Activated naive CD4-positive, alpha-beta T cell treated with anti-CD3 and anti-CD28 coated beads for 36 hours (primary cell): ENCODE data around the gene CEP152. TPM values are rescaled to one million over a fixed set of nuclear protein-coding genes. Genes with fewer than 3 reads are reported as not detected.
"Not testable (repeated sequence)": the region's sequence is repeated elsewhere in the genome, so short reads cannot be mapped to it uniquely, and the experiment has no call there.

Experiments
- CTCF ChIA-PET: fragments of 350-600 bp; sonication (Branson Sonifier 250); formaldehyde crosslinking; loops from one replicate; lab custom pipeline; 2021; ENCODE audit warnings: antibody characterized with exemption; lab: Charles Lee
- DNase-seq: peaks from one replicate; pipeline ENCODE4 v3.0.0-alpha.2; 2020
- H3K27ac Mint-ChIP-seq: one replicate; pipeline ENCODE4 v1.8.0; 2021; ENCODE audit warnings: mild to moderate bottlenecking, mixed read lengths
- H3K27me3 Mint-ChIP-seq: one replicate; pipeline ENCODE4 v1.8.0; 2021; ENCODE audit warnings: low read depth, mixed read lengths
- H3K36me3 Mint-ChIP-seq: one replicate; pipeline ENCODE4 v1.8.0; 2021; ENCODE audit warnings: low read depth, mixed read lengths
- H3K4me1 Mint-ChIP-seq: one replicate; pipeline ENCODE4 v1.8.0; 2021; ENCODE audit warnings: low read depth, mixed read lengths
- H3K4me3 Mint-ChIP-seq: one replicate; pipeline ENCODE4 v1.8.0; 2021; ENCODE audit warnings: mild to moderate bottlenecking, moderate library complexity, mixed read lengths
- H3K9me3 Mint-ChIP-seq: one replicate; pipeline ENCODE4 v1.8.0; 2021; ENCODE audit warnings: mixed read lengths
- intact Hi-C: fragments of 100-400 bp; cut with micrococcal nuclease; formaldehyde crosslinking; loops from one replicate; pipeline ENCODE4 v1.15.1; 2023
- total RNA-seq, 2 experiments: library from RNA; stranded (reverse); gene quantifications; one replicate each; pipeline ENCODE4 v1.2.3, GENCODE V29; 2021

The CEP152 gene, protein sequence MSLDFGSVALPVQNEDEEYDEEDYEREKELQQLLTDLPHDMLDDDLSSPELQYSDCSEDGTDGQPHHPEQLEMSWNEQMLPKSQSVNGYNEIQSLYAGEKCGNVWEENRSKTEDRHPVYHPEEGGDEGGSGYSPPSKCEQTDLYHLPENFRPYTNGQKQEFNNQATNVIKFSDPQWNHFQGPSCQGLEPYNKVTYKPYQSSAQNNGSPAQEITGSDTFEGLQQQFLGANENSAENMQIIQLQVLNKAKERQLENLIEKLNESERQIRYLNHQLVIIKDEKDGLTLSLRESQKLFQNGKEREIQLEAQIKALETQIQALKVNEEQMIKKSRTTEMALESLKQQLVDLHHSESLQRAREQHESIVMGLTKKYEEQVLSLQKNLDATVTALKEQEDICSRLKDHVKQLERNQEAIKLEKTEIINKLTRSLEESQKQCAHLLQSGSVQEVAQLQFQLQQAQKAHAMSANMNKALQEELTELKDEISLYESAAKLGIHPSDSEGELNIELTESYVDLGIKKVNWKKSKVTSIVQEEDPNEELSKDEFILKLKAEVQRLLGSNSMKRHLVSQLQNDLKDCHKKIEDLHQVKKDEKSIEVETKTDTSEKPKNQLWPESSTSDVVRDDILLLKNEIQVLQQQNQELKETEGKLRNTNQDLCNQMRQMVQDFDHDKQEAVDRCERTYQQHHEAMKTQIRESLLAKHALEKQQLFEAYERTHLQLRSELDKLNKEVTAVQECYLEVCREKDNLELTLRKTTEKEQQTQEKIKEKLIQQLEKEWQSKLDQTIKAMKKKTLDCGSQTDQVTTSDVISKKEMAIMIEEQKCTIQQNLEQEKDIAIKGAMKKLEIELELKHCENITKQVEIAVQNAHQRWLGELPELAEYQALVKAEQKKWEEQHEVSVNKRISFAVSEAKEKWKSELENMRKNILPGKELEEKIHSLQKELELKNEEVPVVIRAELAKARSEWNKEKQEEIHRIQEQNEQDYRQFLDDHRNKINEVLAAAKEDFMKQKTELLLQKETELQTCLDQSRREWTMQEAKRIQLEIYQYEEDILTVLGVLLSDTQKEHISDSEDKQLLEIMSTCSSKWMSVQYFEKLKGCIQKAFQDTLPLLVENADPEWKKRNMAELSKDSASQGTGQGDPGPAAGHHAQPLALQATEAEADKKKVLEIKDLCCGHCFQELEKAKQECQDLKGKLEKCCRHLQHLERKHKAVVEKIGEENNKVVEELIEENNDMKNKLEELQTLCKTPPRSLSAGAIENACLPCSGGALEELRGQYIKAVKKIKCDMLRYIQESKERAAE (N-terminal part only)
- 10 to 100 TPM; 55.1 to 62.0 TPM for total RNA-seq

DNA sequence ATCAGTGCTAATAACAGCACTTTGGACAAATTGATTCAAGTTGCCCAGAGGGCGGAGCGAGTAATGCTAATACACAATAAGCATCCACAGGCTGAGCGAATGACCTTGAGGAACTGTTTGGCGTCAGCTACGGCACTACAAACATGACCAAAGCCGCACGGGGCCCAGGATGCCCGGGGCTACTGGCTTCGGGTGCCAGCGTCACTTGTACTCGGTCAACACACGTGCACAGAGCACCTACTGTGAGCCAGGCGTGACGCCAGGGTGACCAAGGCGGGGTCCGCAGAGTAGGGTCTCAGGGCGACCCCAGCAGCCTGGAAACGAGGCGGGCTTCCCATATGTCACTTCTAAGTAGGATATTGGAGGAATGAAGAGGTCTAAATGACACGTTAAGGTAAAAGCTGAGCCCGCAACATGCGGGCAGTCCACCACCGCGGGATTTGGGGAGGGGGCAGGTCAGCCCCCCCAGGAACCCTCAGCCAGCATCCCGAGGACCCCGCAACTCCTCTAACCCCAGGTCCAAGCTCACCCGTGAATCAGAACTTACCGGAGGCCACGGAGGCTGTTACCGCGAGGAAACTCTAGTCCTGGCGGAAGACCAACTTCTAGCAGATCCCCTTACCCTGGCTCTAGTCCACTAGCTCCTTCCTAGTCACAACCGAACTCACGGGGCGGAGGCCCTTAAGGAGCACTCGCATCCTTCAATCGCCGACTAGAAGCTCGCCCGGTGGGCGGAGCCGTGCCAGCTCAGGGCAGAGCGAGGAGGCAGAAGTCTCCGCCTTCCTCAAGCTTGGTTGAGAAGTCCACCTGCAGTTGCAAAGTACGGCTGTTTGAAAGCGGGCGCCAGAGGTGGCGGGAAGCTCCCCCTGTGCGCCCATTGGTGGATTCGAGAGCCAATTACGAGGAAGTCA, at the start of gene CEP152:
CEP152 (minus strand) TSS at position 656 of the 911 bp plus-strand sequence. CDS start 5,420 bp downstream, outside the sequence.
- H3K9me3 Mint-ChIP-seq: no peaks in the 10 kb centered on the region
- peak; percentile 99 for DNase-seq
- H3K27me3 Mint-ChIP-seq: no peaks in the 10 kb centered on the region

DNA sequence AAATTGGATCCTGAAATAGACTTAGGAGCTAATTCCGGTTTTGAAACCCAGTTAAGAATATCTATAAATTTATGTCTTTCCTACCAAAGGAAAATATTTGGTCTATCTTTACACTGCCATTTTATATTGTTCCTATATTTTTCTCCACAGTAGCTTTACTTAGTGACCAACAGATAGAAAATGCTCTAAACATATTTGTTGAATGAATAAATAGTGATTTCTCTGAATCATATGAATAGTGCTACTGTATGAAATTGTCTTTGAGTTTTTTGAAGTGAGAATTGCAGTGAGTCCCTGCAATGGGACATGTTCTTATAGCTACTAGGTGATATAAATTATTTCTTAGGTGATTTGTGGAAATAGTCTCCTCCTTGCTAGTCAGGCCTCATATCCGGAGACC, 48.6 kb upstream of the CEP152 start:
- CTCF ChIA-PET: interaction anchor here (0.6 to 4.3 kb wide), 6 partner anchors 105 to 1457 kb away, joined by 3 to 31 read pairs (median 4); partner anchors contain the start of gene FGF7
- intact Hi-C loops: loop anchor here (5.0 kb wide), 1 partner anchor 502 kb away; no protein-coding TSS in a partner anchor
- Mint-ChIP-seq H3K27me3 (peaks cover 2% of the 10 kb centered on the region), H3K27ac (no peak overlapping the region), H3K4me3 (no peak overlapping the region), H3K9me3 (no peaks in the 10 kb centered on the region), H3K4me1 (peaks cover 9% of the 10 kb centered on the region), H3K36me3 (no peaks in the 10 kb centered on the region)
- DNase-seq: no peak

More for the DNA sequence above, at the start of gene CEP152:
- peaks cover 35% of the 10 kb centered on the region for H3K4me1 Mint-ChIP-seq
- peak within 1 kb of the TSS; percentile 97 for H3K4me3 Mint-ChIP-seq
- CTCF ChIA-PET: interaction anchor here (0.9 to 1.1 kb wide), 2 partner anchors 9 to 10 kb away, joined by 4 read pairs; no protein-coding TSS in a partner anchor
- intact Hi-C loops: loop anchor here (1.0 to 5.0 kb wide), 11 partner anchors 68 to 1614 kb away; partner anchors contain the start of genes COPS2, DTWD1, DUT and EID1
- peak within 1 kb of the TSS; percentile 95 for H3K27ac Mint-ChIP-seq
- H3K36me3 Mint-ChIP-seq: peaks cover 7% of the 10 kb centered on the region

DNA sequence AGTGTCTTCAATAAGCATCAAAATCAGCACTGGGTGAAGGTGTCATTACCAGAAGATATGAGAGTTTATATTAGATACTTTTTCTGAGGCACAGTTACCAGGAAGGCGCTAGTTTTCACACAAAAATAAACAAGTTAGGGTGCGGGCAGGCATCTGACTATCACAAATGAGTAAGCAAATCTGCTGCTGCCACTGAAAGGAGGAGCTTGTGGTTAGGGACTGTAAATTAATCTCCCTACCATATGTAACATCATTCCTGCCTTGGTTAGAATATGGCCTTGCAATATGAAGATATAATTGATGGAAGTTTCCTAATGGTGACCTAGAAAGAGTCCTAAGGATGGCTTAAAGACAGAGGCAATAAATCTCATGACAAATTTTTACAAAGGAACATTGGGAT, 47.5 kb upstream of the CEP152 start:
- peaks cover 9% of the 10 kb centered on the region for H3K4me1 Mint-ChIP-seq
- intact Hi-C loops: loop anchor here (5.0 kb wide), 1 partner anchor 501 kb away; no protein-coding TSS in a partner anchor
- peaks cover 2% of the 10 kb centered on the region for H3K27me3 Mint-ChIP-seq
- no peak overlapping the region for H3K27ac Mint-ChIP-seq
- CTCF ChIA-PET: interaction anchor here (0.5 to 1.2 kb wide), 4 partner anchors 117 to 1287 kb away, joined by 3 to 4 read pairs (median 4); no protein-coding TSS in a partner anchor
- no peaks in the 10 kb centered on the region for H3K36me3 Mint-ChIP-seq
- no peak overlapping the region for H3K4me3 Mint-ChIP-seq
- H3K9me3 Mint-ChIP-seq: no peaks in the 10 kb centered on the region
- DNase-seq: peak; percentile 17

DNA sequence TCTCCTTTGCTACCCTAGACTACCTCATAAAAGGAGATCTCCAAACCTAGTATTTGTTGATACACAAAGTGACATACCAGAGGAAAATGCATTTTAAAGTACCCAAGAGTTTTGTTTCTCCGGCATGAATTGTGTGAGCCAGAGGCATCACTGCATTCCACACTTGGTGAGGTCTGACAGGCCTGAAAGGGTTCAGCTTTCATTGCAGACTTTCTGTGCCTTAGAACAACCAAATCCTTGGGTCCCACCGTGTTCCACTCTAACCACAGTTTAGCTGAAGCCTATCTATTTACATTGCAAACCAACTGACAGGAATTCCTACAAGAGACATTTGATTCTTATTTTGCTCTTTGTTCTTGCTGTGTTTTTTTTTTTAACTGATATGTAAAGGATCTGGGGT, 46.1 kb upstream of the CEP152 start:
- CTCF ChIA-PET: interaction anchor here (0.6 kb wide), 1 partner anchor 347 kb away, joined by 3 read pairs; no protein-coding TSS in a partner anchor

DNA sequence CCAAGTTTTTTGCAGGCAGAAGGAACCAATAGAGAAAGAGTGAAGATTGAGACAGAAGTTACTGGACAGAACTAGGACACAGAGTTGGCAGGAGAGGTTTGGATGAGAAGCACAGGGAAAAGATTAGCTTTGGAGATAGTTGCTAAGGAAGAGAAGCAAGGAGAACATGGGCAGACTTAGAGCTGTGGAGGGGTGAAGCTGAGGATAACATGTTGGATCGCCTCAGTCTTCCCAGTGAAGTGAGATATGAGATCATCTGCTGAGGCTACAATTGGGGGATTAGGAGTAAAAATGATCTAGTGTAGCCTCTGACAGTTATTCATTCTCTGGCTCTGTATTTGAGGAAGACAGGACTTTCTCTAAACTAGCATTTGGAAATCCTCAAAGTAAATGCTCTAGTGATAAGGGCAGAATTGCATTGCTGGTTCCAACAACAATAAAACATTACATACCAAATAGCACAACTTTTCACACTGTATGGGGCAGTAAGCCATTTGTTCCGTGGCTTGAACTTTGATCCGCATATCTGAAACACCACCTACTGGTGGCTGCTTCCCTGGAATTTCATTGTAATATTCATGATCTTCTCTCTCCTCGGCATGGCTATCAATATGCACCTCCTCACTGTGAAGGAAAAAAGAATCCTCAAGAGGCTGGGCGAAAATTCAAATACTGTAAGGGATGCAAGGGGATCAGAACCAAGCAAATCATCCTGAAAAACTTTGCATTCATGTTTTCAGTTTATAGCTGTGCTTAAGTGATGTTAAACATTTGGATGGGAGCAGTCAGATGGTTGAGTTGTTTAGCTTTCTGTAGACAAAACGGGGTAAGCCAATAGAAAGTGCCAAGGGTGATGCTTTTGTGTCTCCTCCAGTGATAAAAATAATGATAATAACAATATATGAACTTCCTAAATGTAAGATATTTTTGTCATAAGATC, 44.9 kb upstream of the CEP152 start:
- CTCF ChIA-PET: no interaction called here
- intact Hi-C loops: loop anchor here (5.0 kb wide), 1 partner anchor 498 kb away; no protein-coding TSS in a partner anchor
- no peaks in the 10 kb centered on the region for H3K4me1 Mint-ChIP-seq

More for the DNA sequence above, 46.1 kb upstream of the CEP152 start:
- DNase-seq: no peak
- Mint-ChIP-seq H3K9me3 (no peaks in the 10 kb centered on the region), H3K27me3 (peaks cover 2% of the 10 kb centered on the region), H3K4me1 (peaks cover 1% of the 10 kb centered on the region), H3K36me3 (no peaks in the 10 kb centered on the region), H3K4me3 (no peak overlapping the region), H3K27ac (no peak overlapping the region)
- intact Hi-C loops: loop anchor here (5.0 kb wide), 1 partner anchor 500 kb away; no protein-coding TSS in a partner anchor

DNA sequence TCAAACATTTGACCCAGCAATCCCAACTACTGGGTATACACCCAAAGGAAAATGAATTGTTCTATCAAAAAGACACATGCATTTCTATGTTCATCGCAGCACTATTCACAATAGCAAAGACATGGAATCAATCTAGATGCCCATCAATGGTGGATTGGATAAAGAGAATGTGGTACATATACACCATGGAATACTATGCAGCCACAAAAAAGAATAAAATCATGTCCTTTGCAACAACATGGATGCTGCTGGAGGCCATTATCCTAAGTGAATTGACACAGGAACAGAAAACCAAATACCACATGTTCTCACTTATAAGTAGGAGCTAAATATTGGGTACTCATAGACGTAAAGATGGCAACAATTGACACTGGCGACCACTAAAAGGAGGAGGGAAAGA, 43.6 kb upstream of the CEP152 start:
- DNase-seq, H3K4me1 Mint-ChIP-seq, H3K27ac Mint-ChIP-seq, intact Hi-C loops, CTCF ChIA-PET, H3K4me3 Mint-ChIP-seq, H3K9me3 Mint-ChIP-seq, H3K36me3 Mint-ChIP-seq, H3K27me3 Mint-ChIP-seq: not testable (repeated sequence)

More for the DNA sequence above, 44.9 kb upstream of the CEP152 start:
- Mint-ChIP-seq H3K27ac (no peak overlapping the region), H3K36me3 (no peaks in the 10 kb centered on the region), H3K4me3 (no peak overlapping the region), H3K27me3 (peaks cover 2% of the 10 kb centered on the region), H3K9me3 (no peaks in the 10 kb centered on the region)
- DNase-seq: no peak

DNA sequence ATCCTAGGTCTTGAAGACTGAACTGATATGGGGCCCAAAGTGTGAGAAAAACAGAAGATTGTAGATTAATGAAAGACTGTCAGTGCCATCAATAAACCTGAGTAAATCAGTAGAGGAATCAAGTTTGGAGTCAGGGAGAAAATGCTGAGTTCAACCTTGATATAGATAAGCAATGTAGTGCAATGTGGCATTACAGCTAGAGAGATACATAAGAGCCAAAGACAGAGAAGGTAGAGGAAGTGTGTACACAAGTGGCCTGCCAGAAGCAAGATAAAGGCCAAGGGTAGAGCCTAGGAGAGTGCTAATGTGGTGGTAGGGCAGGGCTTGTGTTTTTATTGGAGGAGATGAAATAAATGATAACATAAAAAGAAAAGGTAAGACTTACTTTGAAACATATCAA, 41.1 kb upstream of the CEP152 start:
- no peaks in the 10 kb centered on the region for H3K4me1 Mint-ChIP-seq
- CTCF ChIA-PET: no interaction called here
- no peak overlapping the region for H3K4me3 Mint-ChIP-seq
- DNase-seq: no peak
- H3K27ac Mint-ChIP-seq: no peak overlapping the region
- intact Hi-C loops: no loop called here
- H3K36me3 Mint-ChIP-seq: no peaks in the 10 kb centered on the region
- no peaks in the 10 kb centered on the region for H3K9me3 Mint-ChIP-seq
- H3K27me3 Mint-ChIP-seq: no peaks in the 10 kb centered on the region

DNA sequence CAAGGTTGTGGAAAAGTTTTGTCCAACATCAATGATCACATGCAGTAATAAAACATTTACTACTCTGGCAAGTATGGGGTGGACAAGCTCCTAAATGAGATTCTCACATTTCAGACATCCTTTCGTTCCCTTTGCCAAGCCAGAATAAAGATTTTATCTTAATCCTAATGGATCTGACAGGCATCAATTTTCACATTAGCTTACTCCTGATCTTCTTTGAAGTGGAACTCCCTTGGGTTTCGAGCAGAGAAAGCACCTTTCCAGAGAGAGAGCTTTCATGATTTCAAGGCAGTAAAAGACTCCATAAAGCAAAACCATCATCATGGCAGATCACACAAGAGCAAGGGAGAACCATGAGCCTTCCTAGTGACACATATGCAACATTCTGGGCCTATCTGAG, 39.8 kb upstream of the CEP152 start:
- Mint-ChIP-seq H3K4me1 (no peaks in the 10 kb centered on the region), H3K9me3 (no peaks in the 10 kb centered on the region), H3K4me3 (no peak overlapping the region), H3K27me3 (no peaks in the 10 kb centered on the region), H3K36me3 (no peaks in the 10 kb centered on the region), H3K27ac (no peak overlapping the region)
- CTCF ChIA-PET: no interaction called here
- intact Hi-C loops: no loop called here
- no peak for DNase-seq

DNA sequence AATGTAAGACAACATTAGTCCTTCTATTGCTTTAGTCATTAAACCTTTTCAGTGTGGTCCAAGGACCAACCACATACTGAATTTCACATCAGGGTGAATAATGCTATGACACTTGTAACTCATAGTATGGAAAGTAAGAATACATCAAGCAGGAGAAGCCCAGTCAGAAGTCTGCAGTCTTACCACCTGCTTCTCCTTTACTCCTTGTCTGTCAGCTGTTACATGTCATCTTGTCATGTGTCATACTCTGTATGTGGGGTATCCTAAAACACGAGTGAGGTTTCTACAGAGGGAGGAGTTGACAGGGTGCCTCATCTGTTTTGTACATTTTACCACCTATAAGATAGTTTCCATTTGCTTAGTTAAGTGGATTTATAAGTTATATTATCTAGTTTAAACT, 34.3 kb upstream of the CEP152 start:
- Mint-ChIP-seq H3K9me3 (peaks cover 3% of the 10 kb centered on the region), H3K4me3 (no peak overlapping the region), H3K4me1 (no peaks in the 10 kb centered on the region), H3K27me3 (no peaks in the 10 kb centered on the region), H3K27ac (no peak overlapping the region), H3K36me3 (no peaks in the 10 kb centered on the region)
- DNase-seq: no peak
- intact Hi-C loops: no loop called here
- CTCF ChIA-PET: no interaction called here

DNA sequence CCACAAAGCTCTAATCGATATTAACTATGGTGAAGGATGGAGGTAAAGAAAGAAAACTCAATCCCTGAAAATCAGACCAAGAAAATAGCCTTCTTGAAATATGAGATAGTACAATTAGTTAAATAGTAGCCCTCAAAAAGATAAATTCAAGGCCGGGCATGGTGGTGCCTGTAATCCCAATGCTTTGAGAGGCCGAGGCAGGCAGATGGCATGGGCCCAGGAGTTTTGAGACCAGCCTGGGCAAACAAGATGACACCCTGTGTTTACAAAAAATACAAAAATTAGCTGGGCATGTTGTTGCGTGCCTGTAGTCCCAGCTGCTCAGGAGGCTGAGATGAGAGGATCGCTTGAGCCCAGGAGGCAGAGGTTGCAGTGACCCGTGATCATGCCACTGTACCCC, 31.6 kb upstream of the CEP152 start:
- CTCF ChIA-PET: no interaction called here
- intact Hi-C loops: no loop called here
- Mint-ChIP-seq H3K4me1 (no peaks in the 10 kb centered on the region), H3K27ac (no peak overlapping the region), H3K4me3 (no peak overlapping the region), H3K27me3 (no peaks in the 10 kb centered on the region), H3K36me3 (no peaks in the 10 kb centered on the region), H3K9me3 (peaks cover 3% of the 10 kb centered on the region)
- no peak for DNase-seq
